SK-N-SH (cell line): Measurements from ENCODE around the gene ING5. TPM values are rescaled to one million over a fixed set of nuclear protein-coding genes. Genes with fewer than 3 reads are reported as not detected.

Source experiments
- CTCF ChIA-PET: fragments of 300-600, 350-600 bp; formaldehyde crosslinking; extraction: SDS; loops from one replicate; lab custom pipeline; 2021; lab: Yijun Ruan, JAX
- POLR2A ChIA-PET: fragments of 350-600 bp; sonication (Branson Sonifier 250); formaldehyde crosslinking; extraction: SDS; loops from one replicate; lab custom pipeline; 2020; ENCODE audit warnings: antibody characterized with exemption, inconsistent platforms; lab: Yijun Ruan, JAX
- DNase-seq: peaks from one replicate; pipeline ENCODE4 v3.0.0; 2012
- H2AFZ ChIP-seq: fragments of 200-600 bp; sonication (generic); 2 replicates; pipeline ENCODE4 v1.8.1; 2016; ENCODE audit warnings: antibody characterized with exemption, mild to moderate bottlenecking, low read depth
- H3F3A ChIP-seq: fragments of 200-600 bp; sonication (generic); replicated peaks from 2 replicates; pipeline ENCODE3; 2016; ENCODE audit warnings: antibody characterized with exemption, mild to moderate bottlenecking; ENCODE audit not compliant: insufficient read depth
- H3K27ac ChIP-seq, 2 experiments: fragments of 200-500 bp in 1 of 2; fragments of 200-600 bp in 1 of 2; sonication (Bioruptor generic) in 1 of 2; sonication (generic), shearing (Covaris generic) in 1 of 2; 2 replicates each; pipeline versions ENCODE4 v1.5.1 to v1.6.1; 2014 to 2016; ENCODE audit warnings: low read depth in 2 of 2, inconsistent platforms in 1 of 2, low read length in 1 of 2, mild to moderate bottlenecking in 1 of 2, mixed read lengths in 1 of 2
- H3K27me3 ChIP-seq: fragments of 200-600 bp; sonication (generic), shearing (Covaris generic); 2 replicates; pipeline ENCODE4 v1.6.1; 2016; ENCODE audit warnings: mixed run types; ENCODE audit not compliant: insufficient read depth
- H3K36me3 ChIP-seq, 2 experiments: fragments of 200-500 bp in 1 of 2; fragments of 200-600 bp in 1 of 2; sonication (Bioruptor generic) in 1 of 2; sonication (generic) in 1 of 2; replicated peaks in 1 of 2; 2 replicates each; pipeline versions ENCODE3 to v1.5.1; 2014 to 2016; ENCODE audit warnings: low read length in 1 of 2, mild to moderate bottlenecking in 1 of 2; ENCODE audit not compliant: insufficient read depth in 2 of 2, control insufficient read depth in 1 of 2
- H3K4me1 ChIP-seq, 2 experiments: fragments of 200-500 bp in 1 of 2; fragments of 200-600 bp in 1 of 2; sonication (Bioruptor generic) in 1 of 2; sonication (generic), shearing (Covaris generic) in 1 of 2; 2 replicates each; pipeline versions ENCODE4 v1.5.1 to v1.6.1; 2014 to 2016; ENCODE audit warnings: low read depth in 1 of 2, low read length in 1 of 2, mixed run types in 1 of 2; ENCODE audit not compliant: insufficient read depth in 2 of 2, control insufficient read depth in 1 of 2
- H3K4me2 ChIP-seq: fragments of 200-600 bp; sonication (generic), shearing (Covaris generic); 2 replicates; pipeline ENCODE4 v1.6.1; 2017; ENCODE audit warnings: mixed run types
- H3K4me3 ChIP-seq, 2 experiments: fragments of 200-500 bp in 1 of 2; fragments of 200-600 bp in 1 of 2; sonication (Bioruptor generic) in 1 of 2; sonication (generic), shearing (Covaris generic) in 1 of 2; 2 replicates each; pipeline versions ENCODE4 v1.5.1 to v1.8.1; 2014 to 2016; ENCODE audit warnings: low read depth in 2 of 2, inconsistent platforms in 1 of 2, low read length in 1 of 2, mild to moderate bottlenecking in 1 of 2, mixed read lengths in 1 of 2, moderate library complexity in 1 of 2
- H3K79me2 ChIP-seq: fragments of 200-600 bp; sonication (generic); 2 replicates; pipeline ENCODE4 v1.8.1; 2017; ENCODE audit warnings: mild to moderate bottlenecking; ENCODE audit not compliant: insufficient read depth
- H3K9ac ChIP-seq: fragments of 200-600 bp; sonication (generic); 2 replicates; pipeline ENCODE4 v1.6.1; 2017; ENCODE audit warnings: mixed run types
- H3K9me2 ChIP-seq: fragments of 200-600 bp; sonication (generic); 2 replicates; pipeline ENCODE4 v1.6.1; 2017; ENCODE audit warnings: mixed run types
- H3K9me3 ChIP-seq: fragments of 200-600 bp; sonication (generic); 2 replicates; pipeline ENCODE4 v1.6.1; 2017; ENCODE audit warnings: mixed run types, mild to moderate bottlenecking, moderate library complexity
- H4K20me1 ChIP-seq: fragments of 200-600 bp; sonication (generic); 2 replicates; pipeline ENCODE4 v1.6.1; 2017; ENCODE audit warnings: mild to moderate bottlenecking, mixed run types; ENCODE audit not compliant: insufficient read depth
- ELF1 ChIP-seq: IDR thresholded peaks from 2 replicates; pipeline ENCODE4 v1.4.0; 2012
- EP300 ChIP-seq, 2 experiments: IDR thresholded peaks; 2 replicates each; pipeline versions ENCODE4 v1.4.0 to v1.6.1; 2012; ENCODE audit warnings: borderline replicate concordance in 1 of 2, low read depth in 1 of 2, low read length in 1 of 2
- EZH2phosphoT487 ChIP-seq: fragments of 200-600 bp; sonication (generic); IDR thresholded peaks from 2 replicates; pipeline ENCODE4 v1.6.1; 2017; ENCODE audit warnings: low read depth, mixed run types, mild to moderate bottlenecking, antibody characterized with exemption, moderate library complexity, borderline replicate concordance
- FOXM1 ChIP-seq: IDR thresholded peaks from 2 replicates; pipeline ENCODE4 v1.4.0; 2012; ENCODE audit warnings: low read depth, mild to moderate bottlenecking
- GABPA ChIP-seq: IDR thresholded peaks from 2 replicates; pipeline ENCODE4 v1.4.0; 2012; ENCODE audit warnings: low read depth, mild to moderate bottlenecking
- GATA2 ChIP-seq: sonication (generic); formaldehyde crosslinking; IDR thresholded peaks from 2 replicates; pipeline ENCODE4 v1.5.0; 2020; ENCODE audit warnings: mild to moderate bottlenecking, missing genetic modification reagents
- JUND ChIP-seq: IDR thresholded peaks from 2 replicates; pipeline ENCODE4 v1.4.0; 2012
- MXI1 ChIP-seq: IDR thresholded peaks from 2 replicates; pipeline ENCODE4 v1.6.1; 2012; ENCODE audit warnings: mild to moderate bottlenecking, low read depth, low read length, improper control_type of control experiment
- POLR2AphosphoS5 ChIP-seq: IDR thresholded peaks from 2 replicates; pipeline ENCODE4 v1.6.1; 2012; ENCODE audit warnings: low read depth, low read length
- RAD21 ChIP-seq: IDR thresholded peaks from 2 replicates; pipeline ENCODE4 v1.6.1; 2012; ENCODE audit warnings: mild to moderate bottlenecking, low read length
- RFX5 ChIP-seq: IDR thresholded peaks from 2 replicates; pipeline ENCODE4 v1.6.1; 2012; ENCODE audit warnings: mild to moderate bottlenecking, improper control_type of control experiment, low read length
- RXRA ChIP-seq: IDR thresholded peaks from 2 replicates; pipeline ENCODE4 v1.4.0; 2012; ENCODE audit warnings: low read depth, mild to moderate bottlenecking, borderline replicate concordance
- SIN3A ChIP-seq: IDR thresholded peaks from 2 replicates; pipeline ENCODE4 v1.6.1; 2012; ENCODE audit warnings: low read depth, mild to moderate bottlenecking, low read length, moderate library complexity, borderline replicate concordance
- SMC3 ChIP-seq: IDR thresholded peaks from 2 replicates; pipeline ENCODE4 v1.6.1; 2012; ENCODE audit warnings: low read depth, low read length, improper control_type of control experiment
- TEAD4 ChIP-seq: IDR thresholded peaks from 2 replicates; pipeline ENCODE4 v1.4.0; 2012; ENCODE audit warnings: mild to moderate bottlenecking, borderline replicate concordance; ENCODE audit not compliant: insufficient read depth
- YY1 ChIP-seq: IDR thresholded peaks from 2 replicates; pipeline ENCODE4 v1.4.0; 2012; ENCODE audit warnings: low read depth, mild to moderate bottlenecking
- WGBS: methylation state at CpG from one replicate; pipeline ENCODE4 v1.1.6; 2017; ENCODE audit warnings: low lambda C conversion rate; 5-methylcytosine and 5-hydroxymethylcytosine counted together
- polyA plus RNA-seq, 3 experiments: library from polyadenylated mRNA; depleted of rRNA; stranded (reverse); fragments of >200 nt; gene quantifications; 2 replicates each; pipeline ENCODE4 v1.2.3, GENCODE V29; 2012
- TF ChIP-seq, protein P1 (sequence below): IDR thresholded peaks from 2 replicates; pipeline ENCODE4; 2012
- TF ChIP-seq, protein P2 (sequence below): fragments of 200-600 bp; sonication (generic); IDR thresholded peaks from 2 replicates; pipeline ENCODE4 v1.6.1; 2017; ENCODE audit warnings: antibody characterized with exemption, mild to moderate bottlenecking, moderate library complexity

Gene ING5
- polyA plus RNA-seq, 1 of the 3 experiments (the other 2 are of a cell fraction) = 56.3 TPM

DNA sequence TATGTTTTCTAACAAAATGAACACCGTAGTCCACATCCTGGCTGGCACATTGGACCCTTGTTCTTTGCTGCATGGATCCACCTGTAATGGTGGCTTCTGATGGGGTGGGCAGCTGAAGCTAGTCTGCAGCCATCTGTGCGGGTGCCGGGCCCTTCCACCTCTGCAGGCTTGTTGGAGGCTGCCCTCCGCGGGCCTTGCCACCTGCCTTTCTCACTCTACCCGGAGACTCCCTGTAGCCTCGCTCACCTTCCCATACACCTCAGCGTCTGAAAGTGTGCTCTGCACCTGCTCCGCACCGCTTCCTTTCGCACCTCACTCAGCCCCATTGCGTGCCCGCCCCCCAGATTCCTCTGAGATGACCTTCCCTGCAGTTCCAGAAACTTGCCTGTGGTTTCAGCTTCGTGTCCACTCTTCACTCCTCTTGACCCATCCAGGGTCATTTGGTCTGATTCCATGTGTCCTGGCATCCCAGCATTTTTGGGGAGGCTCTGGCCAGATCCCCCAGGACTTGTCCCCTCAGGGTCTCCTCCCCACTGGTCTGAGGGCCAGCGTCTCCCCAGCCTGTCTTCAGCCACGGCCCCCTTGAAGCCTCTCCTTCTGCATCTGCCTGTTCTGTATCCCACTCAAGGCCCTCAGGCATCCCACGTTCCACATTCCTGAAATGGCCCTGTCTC, 46.2 kb upstream of the ING5 start:
- Histone ChIP-seq H3K4me3 (no peak overlapping the region), H3K27ac (no peak overlapping the region), H3K9ac (no peak overlapping the region), H3K4me2 (no peak overlapping the region), H3F3A (no peaks in the 10 kb centered on the region), H3K9me2 (no peaks in the 10 kb centered on the region), H3K36me3 (peaks cover 20 to 62% of the 10 kb centered on the region in 2 experiments), H3K27me3 (no peaks in the 10 kb centered on the region), H4K20me1 (peaks cover 11% of the 10 kb centered on the region; the same call in 1 of the 2 replicates), H3K4me1 (no peaks in the 10 kb centered on the region), H3K9me3 (no peaks in the 10 kb centered on the region), H2AFZ (no peak overlapping the region)
- WGBS = 95% methylated on average over 17 of the region's 17 CpGs
- ChIA-PET CTCF (interaction anchor here (1.6 kb wide), 1 partner anchor 9 kb away, joined by 4 read pairs; no protein-coding TSS in a partner anchor), POLR2A (no interaction called here)
- TF ChIP-seq ELF1 (no peak), SMC3 (no peak), GATA2 (no peak), EZH2phosphoT487 (no peak), TEAD4 (no peak), EP300 (IDR thresholded peaks at IDR 0.05; ENCODE audit: borderline replicate concordance in 1 of 2, low read depth in 1 of 2, low read length in 1 of 2) (no peak), POLR2AphosphoS5 (no peak), YY1 (no peak), JUND (no peak), RAD21 (no peak)
- TF ChIP-seq, protein P1, sequence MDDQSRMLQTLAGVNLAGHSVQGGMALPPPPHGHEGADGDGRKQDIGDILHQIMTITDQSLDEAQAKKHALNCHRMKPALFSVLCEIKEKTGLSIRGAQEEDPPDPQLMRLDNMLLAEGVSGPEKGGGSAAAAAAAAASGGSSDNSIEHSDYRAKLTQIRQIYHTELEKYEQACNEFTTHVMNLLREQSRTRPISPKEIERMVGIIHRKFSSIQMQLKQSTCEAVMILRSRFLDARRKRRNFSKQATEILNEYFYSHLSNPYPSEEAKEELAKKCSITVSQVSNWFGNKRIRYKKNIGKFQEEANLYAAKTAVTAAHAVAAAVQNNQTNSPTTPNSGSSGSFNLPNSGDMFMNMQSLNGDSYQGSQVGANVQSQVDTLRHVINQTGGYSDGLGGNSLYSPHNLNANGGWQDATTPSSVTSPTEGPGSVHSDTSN = no peak
- TF ChIP-seq, protein P2, sequence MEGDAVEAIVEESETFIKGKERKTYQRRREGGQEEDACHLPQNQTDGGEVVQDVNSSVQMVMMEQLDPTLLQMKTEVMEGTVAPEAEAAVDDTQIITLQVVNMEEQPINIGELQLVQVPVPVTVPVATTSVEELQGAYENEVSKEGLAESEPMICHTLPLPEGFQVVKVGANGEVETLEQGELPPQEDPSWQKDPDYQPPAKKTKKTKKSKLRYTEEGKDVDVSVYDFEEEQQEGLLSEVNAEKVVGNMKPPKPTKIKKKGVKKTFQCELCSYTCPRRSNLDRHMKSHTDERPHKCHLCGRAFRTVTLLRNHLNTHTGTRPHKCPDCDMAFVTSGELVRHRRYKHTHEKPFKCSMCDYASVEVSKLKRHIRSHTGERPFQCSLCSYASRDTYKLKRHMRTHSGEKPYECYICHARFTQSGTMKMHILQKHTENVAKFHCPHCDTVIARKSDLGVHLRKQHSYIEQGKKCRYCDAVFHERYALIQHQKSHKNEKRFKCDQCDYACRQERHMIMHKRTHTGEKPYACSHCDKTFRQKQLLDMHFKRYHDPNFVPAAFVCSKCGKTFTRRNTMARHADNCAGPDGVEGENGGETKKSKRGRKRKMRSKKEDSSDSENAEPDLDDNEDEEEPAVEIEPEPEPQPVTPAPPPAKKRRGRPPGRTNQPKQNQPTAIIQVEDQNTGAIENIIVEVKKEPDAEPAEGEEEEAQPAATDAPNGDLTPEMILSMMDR = no peak
- TF ChIP-seq, all 33 proteins: peak for 0
- peaks cover 21% of the 10 kb centered on the region; the same call in 1 of the 2 replicates for H3K79me2 ChIP-seq
- no peak for DNase-seq

DNA sequence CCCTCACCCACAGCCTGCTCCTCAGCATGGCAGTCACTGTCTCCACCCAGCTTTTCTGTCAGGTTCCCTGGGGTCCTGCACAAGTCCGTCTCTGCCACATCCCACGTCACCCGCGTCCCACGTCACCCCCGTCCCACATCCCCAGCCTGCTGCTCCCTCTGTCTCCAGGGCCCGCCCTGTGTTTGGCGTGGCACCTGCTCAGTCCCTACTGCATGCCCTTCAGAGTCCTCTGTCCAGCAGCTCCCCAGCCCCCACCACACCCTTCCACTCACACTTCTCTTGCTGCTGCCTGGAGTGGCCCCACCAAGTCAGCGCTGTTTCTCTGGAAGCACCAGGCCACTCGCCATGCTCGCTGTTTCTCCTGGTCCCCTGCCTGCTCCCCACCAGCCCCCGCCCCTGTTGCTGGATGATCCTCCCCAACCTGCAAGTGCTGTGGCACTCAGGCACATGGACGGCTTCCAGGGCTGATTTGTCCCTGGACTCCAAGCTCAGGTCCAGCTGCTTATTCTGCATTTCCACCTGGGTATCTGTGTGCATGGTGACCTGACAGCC, 45.6 kb upstream of the ING5 start:
- H3K9me2 ChIP-seq = no peaks in the 10 kb centered on the region
- ChIA-PET POLR2A (no interaction called here), CTCF (interaction anchor here (7.5 kb wide), 1 partner anchor 10 kb away, joined by 77 read pairs; no protein-coding TSS in a partner anchor)
- H4K20me1 ChIP-seq = peaks cover 8% of the 10 kb centered on the region; the same call in 1 of the 2 replicates
- no peaks in the 10 kb centered on the region for H3K27me3 ChIP-seq
- H3K9ac ChIP-seq = no peak overlapping the region
- H3F3A ChIP-seq = no peaks in the 10 kb centered on the region
- no peak overlapping the region for H3K27ac ChIP-seq
- H3K9me3 ChIP-seq = no peaks in the 10 kb centered on the region
- no peak overlapping the region for H3K4me3 ChIP-seq
- no peaks in the 10 kb centered on the region for H3K4me1 ChIP-seq
- H3K79me2 ChIP-seq = peaks cover 21% of the 10 kb centered on the region; the same call in 1 of the 2 replicates
- H3K4me2 ChIP-seq = no peak overlapping the region
- TF ChIP-seq RFX5 = no peak
- no peak for TF ChIP-seq YY1
- no peak for TF ChIP-seq POLR2AphosphoS5
- TF ChIP-seq MXI1 = no peak
- TF ChIP-seq GABPA = no peak
- no peak for TF ChIP-seq SIN3A
- TF ChIP-seq FOXM1 = no peak
- no peak for TF ChIP-seq RXRA
- no peak for TF ChIP-seq GATA2
- H3K36me3 ChIP-seq = peaks cover 21 to 62% of the 10 kb centered on the region in 2 experiments
- no peak overlapping the region for H2AFZ ChIP-seq
- no peak for DNase-seq
- 95% methylated on average over 13 of the region's 13 CpGs for WGBS
